NCI-H1417 treated with DMSO at 0.1 percent for 48 hours (cell line): ENCODE results near the gene FYTTD1.

ENCODE experiments used
- DNase-seq: peaks from one replicate; lab custom pipeline; 2025; lab: John Stamatoyannopoulos, UW

FYTTD1 gene

GRCh38 chr3:197737749-197738462 lies 11.8 kb upstream of the FYTTD1 start:
- no peak for DNase-seq

- no peak for DNase-seq
Observed at GRCh38 chr3:197742787-197743186, 6.9 kb upstream of the FYTTD1 start.

- DNase-seq = no peak
Observed at GRCh38 chr3:197746209-197746608, 3.5 kb upstream of the FYTTD1 start.

- no peak for DNase-seq
Observed at GRCh38 chr3:197746801-197747237, 2.9 kb upstream of the FYTTD1 start.

GRCh38 chr3:197748597-197749314 lies 927 bp upstream of the FYTTD1 start:
- DNase-seq = no peak

- no peak for DNase-seq
Observed at GRCh38 chr3:197749315-197749600, 425 bp upstream of the FYTTD1 start.

- no peak for DNase-seq
Observed at GRCh38 chr3:197750396-197750831, 731 bp downstream of the FYTTD1 start.

GRCh38 chr3:197750858-197751737 lies 1.4 kb downstream of the FYTTD1 start:
- no peak for DNase-seq

GRCh38 chr3:197752107-197752506 lies 2.4 kb downstream of the FYTTD1 start:
- no peak for DNase-seq

GRCh38 chr3:197753263-197753662 lies 3.6 kb downstream of the FYTTD1 start:
- no peak for DNase-seq

GRCh38 chr3:197756704-197757103 lies 7.0 kb downstream of the FYTTD1 start:
- no peak for DNase-seq

- DNase-seq = no peak
Observed at GRCh38 chr3:197758512-197758911, 8.8 kb downstream of the FYTTD1 start.

GRCh38 chr3:197761784-197762183 lies 12.1 kb downstream of the FYTTD1 start:
- no peak for DNase-seq

- no peak for DNase-seq
Observed at GRCh38 chr3:197775317-197775716, 25.6 kb downstream of the FYTTD1 start.

- DNase-seq = no peak
Observed at GRCh38 chr3:197782230-197782629, 32.5 kb downstream of the FYTTD1 start.

GRCh38 chr3:197784019-197784585 lies 34.4 kb downstream of the FYTTD1 start:
- no peak for DNase-seq

GRCh38 chr3:197787412-197787811 lies 37.7 kb downstream of the FYTTD1 start:
- DNase-seq = no peak

- no peak for DNase-seq
Observed at GRCh38 chr3:197789309-197789708, 39.6 kb downstream of the FYTTD1 start.

GRCh38 chr3:197790033-197790432 lies 40.4 kb downstream of the FYTTD1 start:
- DNase-seq = no peak

- DNase-seq = peak; percentile 56
Observed at GRCh38 chr3:197791113-197791891, 41.6 kb downstream of the FYTTD1 start, which contains the start of gene LRCH3. Gene LRCH3, plus strand, starts transcription at chr3:197791254. Its CDS starts 25 bp downstream, at chr3:197791279.

- DNase-seq = no peak
Observed at GRCh38 chr3:197791892-197792647, 42.4 kb downstream of the FYTTD1 start.
